H54 (cell line): ENCODE measurements around the gene SULT1C4.
"Not testable (repeated sequence)": the region's sequence is repeated elsewhere in the genome, so short reads cannot be mapped to it uniquely, and the experiment has no call there.

Source experiments
- DNase-seq: peaks from one replicate; pipeline ENCODE4 v3.0.0; 2011; ENCODE audit warnings: low spot score, mixed read lengths; ENCODE audit not compliant: insufficient read length
- FAIRE-seq: peaks from 3 replicates; lab custom pipeline; 2011; peaks lifted over from hg19 to GRCh38; lab: Jason Lieb, UNC
- POLR2A ChIP-seq: IDR thresholded peaks from 2 replicates; pipeline ENCODE4 v1.6.1; 2011; ENCODE audit warnings: low read depth, mild to moderate bottlenecking, low read length

SULT1C4 gene

GRCh38 chr2:108409768-108410167 is 32.0 kb downstream of the SULT1C4 start:
- FAIRE-seq (no peak), DNase-seq (no peak)
- no peak for TF ChIP-seq POLR2A

- peak; percentile 44 for DNase-seq
- peak; percentile 43 for FAIRE-seq
- no peak for TF ChIP-seq POLR2A
Measured at GRCh38 chr2:108412995-108413710, 35.4 kb downstream of the SULT1C4 start.

GRCh38 chr2:108413711-108414095 is 35.9 kb downstream of the SULT1C4 start:
- TF ChIP-seq POLR2A, result no peak
- no peak for FAIRE-seq
- DNase-seq, result no peak

GRCh38 chr2:108414256-108414876 is 36.6 kb downstream of the SULT1C4 start:
- TF ChIP-seq POLR2A, result no peak
- DNase-seq (no peak), FAIRE-seq (no peak)

- no peak for FAIRE-seq
- TF ChIP-seq POLR2A, result no peak
- no peak for DNase-seq
Measured at GRCh38 chr2:108414945-108415344, 37.2 kb downstream of the SULT1C4 start.

- DNase-seq, result no peak
- no peak for TF ChIP-seq POLR2A
- FAIRE-seq, result no peak
Measured at GRCh38 chr2:108417254-108417653, 39.5 kb downstream of the SULT1C4 start.

GRCh38 chr2:108418416-108418815 is 40.7 kb downstream of the SULT1C4 start:
- no peak for DNase-seq
- FAIRE-seq, result no peak
- TF ChIP-seq POLR2A, result no peak

GRCh38 chr2:108423067-108423466 is 45.3 kb downstream of the SULT1C4 start:
- no peak for TF ChIP-seq POLR2A
- no peak for DNase-seq
- no peak for FAIRE-seq

- TF ChIP-seq POLR2A, result no peak
- FAIRE-seq (no peak), DNase-seq (no peak)
Measured at GRCh38 chr2:108423502-108424251, 45.9 kb downstream of the SULT1C4 start.

- TF ChIP-seq POLR2A, result no peak
- DNase-seq, result no peak
- no peak for FAIRE-seq
Measured at GRCh38 chr2:108428286-108429009, 50.7 kb downstream of the SULT1C4 start.

GRCh38 chr2:108435578-108435977 is 57.8 kb downstream of the SULT1C4 start:
- not testable (repeated sequence) for FAIRE-seq

GRCh38 chr2:108436976-108437375 is 59.2 kb downstream of the SULT1C4 start:
- no peak for FAIRE-seq
- DNase-seq, result no peak
- TF ChIP-seq POLR2A, result no peak

More at GRCh38 chr2:108435578-108435977, 57.8 kb downstream of the SULT1C4 start:
- DNase-seq, result not testable (repeated sequence)
